Cardiac fibroblast (primary cell): ENCODE results near the gene STX16.

Source experiments
- DNase-seq, 2 donors: peaks; one replicate each; pipeline versions ENCODE4 v3.0.0 to v3.0.0-alpha.2; 2010; ENCODE audit warnings: low read depth in 2 of 2
- H3K4me3 ChIP-seq, 2 donors: replicated peaks in 1 of 2; 1 replicate in 1 of 2; 2 replicates in 1 of 2; pipeline ENCODE4 v1.5.1; 2011; ENCODE audit warnings: low read depth in 2 of 2, low read length in 2 of 2, mild to moderate bottlenecking in 2 of 2, moderate library complexity in 1 of 2
- TF ChIP-seq, protein P1 (sequence below): IDR thresholded peaks from one replicate; pipeline ENCODE4 v1.5.1; 2011; ENCODE audit warnings: low read depth, mild to moderate bottlenecking, low read length, inconsistent platforms

The STX16 gene, protein sequence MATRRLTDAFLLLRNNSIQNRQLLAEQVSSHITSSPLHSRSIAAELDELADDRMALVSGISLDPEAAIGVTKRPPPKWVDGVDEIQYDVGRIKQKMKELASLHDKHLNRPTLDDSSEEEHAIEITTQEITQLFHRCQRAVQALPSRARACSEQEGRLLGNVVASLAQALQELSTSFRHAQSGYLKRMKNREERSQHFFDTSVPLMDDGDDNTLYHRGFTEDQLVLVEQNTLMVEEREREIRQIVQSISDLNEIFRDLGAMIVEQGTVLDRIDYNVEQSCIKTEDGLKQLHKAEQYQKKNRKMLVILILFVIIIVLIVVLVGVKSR

DNA sequence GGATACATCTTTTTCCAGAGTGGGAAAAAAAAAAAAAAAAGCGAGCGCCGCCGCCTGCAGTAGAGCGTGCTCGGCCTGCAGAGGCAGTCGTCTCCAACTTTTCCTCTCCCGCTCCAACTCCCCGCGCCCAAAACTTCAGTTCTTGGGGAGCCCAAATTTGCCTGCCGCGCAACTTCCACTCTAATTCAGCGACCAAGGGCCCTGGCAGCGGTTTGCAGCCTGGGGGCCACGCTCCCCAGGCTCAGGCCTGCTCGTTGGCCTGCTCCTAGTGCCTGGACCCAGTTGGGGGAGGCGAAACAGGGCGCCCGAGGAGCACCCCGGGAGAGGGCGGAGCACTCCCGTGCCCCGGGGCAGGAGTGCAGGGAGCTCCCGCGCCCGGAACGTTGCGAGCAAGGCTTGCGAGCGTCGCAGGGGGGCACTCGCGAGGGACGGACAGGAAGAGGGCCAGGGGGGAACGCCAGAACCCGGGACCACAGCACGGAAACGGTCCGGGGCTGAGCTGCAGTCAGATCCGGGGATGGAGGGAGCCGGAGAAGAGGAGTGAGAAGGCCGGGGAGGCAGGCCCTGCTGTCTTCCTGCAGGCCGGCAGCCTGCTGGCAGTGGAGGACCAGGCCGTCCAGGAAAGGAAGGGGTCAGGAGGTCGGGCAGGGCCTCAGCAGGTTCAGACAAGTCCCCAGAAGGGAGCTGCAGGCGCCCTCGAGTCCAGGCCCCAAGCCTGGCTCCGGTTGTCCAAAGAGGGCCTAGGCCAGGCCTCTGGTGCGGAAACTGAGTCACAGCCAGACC is at the start of gene STX16:
TSS of gene STX16 (plus strand) at position 508 of the 783 bp plus-strand sequence. CDS start 724 bp downstream, outside the sequence.
- peak within 1 kb of the TSS; percentile 92 to 96 for H3K4me3 ChIP-seq
- DNase-seq: peak; percentile 96
- TF ChIP-seq, protein P1, sequence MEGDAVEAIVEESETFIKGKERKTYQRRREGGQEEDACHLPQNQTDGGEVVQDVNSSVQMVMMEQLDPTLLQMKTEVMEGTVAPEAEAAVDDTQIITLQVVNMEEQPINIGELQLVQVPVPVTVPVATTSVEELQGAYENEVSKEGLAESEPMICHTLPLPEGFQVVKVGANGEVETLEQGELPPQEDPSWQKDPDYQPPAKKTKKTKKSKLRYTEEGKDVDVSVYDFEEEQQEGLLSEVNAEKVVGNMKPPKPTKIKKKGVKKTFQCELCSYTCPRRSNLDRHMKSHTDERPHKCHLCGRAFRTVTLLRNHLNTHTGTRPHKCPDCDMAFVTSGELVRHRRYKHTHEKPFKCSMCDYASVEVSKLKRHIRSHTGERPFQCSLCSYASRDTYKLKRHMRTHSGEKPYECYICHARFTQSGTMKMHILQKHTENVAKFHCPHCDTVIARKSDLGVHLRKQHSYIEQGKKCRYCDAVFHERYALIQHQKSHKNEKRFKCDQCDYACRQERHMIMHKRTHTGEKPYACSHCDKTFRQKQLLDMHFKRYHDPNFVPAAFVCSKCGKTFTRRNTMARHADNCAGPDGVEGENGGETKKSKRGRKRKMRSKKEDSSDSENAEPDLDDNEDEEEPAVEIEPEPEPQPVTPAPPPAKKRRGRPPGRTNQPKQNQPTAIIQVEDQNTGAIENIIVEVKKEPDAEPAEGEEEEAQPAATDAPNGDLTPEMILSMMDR: peak; percentile 48

DNA sequence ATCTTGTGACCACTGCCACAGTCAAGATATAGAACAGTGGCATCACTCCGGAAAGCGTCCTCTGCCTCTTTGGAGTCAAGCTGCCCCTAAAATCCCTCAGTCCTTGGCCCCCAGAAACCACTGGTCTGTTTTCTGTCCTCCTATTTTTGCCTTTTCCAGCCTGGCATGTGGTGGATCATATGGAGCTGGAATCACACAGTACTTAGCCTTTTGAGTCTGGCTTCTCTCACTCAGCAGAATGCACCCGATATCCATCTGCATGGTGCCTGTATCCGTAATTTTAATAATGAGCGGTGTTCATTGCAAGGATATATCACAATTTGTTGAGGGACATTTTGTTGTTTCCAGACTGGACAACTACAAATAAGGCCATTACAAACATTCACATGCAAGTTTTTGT is 49.0 kb upstream of the STX16 start:
- no peak overlapping the region for H3K4me3 ChIP-seq
- TF ChIP-seq, protein P1: no peak
- DNase-seq: no peak

DNA sequence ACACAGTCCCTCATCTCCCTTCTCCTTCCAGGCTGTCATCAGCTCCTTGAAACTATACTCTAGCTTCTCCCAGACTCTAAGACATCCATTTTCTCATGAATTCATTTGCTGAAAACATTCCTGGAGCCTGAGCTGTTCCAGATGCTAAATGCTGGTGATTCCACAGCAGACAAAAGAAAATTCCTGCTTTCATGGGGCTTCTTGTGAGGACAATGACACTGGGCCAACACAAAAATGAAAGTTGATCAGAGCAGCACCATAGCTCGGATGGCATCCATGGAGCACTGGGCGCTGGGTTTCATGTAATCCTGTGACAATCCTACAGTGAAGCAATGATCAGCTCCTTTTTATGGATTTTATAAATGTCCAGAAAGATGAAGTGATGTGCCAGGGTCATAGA is 47.4 kb upstream of the STX16 start:
- H3K4me3 ChIP-seq: no peak overlapping the region
- peak in 1 of 2 donors; percentile 46 for DNase-seq
- TF ChIP-seq, protein P1: no peak

DNA sequence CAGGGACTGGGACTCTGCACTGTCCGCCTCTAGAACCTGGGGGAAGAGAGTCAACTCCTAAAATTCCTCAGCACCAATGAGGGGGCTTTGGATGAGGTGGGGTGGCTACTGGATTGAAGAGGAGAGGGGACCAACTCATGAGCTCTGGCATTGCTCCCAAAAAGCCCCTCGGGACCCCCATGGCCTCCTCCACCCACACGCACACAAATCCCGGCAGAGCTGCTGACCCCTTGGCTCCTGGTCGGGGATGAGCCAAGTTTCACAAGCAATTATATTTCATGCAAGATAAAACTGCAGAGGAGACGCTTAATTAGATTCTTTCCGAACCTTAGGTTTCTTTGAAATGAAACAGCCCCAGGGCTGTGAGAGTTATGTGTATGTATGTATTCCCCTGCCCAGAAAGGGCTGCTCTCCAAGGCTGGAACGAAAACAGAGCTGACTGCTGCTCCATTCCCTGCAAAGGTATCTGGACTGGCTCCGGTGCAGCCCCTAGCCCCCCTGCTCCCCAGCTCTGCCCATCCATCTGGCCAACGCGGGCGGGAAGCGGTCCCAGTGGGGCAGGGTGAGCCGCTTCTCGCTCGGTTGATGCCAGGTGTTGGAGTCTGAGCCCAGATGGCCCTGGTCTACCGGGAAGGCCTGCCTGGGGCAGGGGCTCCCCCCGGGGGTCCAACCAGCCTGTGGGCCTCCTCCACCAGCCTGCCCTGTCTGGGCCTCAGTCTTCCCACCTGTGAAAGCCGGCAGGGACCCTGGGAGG is 46.8 kb upstream of the STX16 start:
- no peak overlapping the region for H3K4me3 ChIP-seq
- TF ChIP-seq, protein P1: no peak
- no peak for DNase-seq

DNA sequence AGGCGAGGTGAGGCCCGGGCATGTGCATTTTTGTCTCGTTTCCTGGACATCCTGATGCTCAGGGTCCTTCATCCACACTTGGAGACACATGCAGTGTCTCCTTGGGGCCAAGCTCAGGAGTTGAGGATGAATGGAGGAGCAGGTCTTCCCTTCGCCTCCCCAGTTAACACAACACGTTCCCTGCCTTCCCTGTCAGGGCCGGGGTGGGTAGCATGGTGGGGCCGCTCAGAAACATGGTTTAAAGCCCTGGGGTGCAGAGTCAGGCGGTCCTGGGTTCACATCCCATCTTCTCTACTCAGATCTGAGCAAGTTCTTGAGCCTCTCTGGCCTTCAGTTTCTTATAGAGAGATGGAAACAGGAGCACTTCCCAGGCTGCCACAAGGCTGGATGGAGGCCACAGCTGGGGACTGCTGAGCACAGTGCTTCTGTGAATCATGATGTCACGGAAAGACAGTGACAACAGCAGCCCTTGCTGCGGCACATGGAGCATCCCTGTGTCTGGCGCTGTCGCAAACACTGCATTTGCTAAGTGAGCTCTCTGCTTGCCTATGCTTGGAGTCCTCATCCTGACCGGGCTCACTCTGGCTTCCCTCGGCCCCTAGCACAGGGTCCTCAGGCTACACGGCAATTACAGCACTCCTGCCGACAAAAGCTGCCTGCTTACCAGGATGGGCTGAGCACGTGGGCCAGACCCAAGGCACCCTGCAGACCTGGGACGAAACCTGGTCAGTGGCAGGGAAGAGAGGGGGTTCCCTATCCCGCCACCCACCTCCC is 45.6 kb upstream of the STX16 start:
- no peak overlapping the region for H3K4me3 ChIP-seq
- no peak for DNase-seq
- TF ChIP-seq, protein P1: no peak

DNA sequence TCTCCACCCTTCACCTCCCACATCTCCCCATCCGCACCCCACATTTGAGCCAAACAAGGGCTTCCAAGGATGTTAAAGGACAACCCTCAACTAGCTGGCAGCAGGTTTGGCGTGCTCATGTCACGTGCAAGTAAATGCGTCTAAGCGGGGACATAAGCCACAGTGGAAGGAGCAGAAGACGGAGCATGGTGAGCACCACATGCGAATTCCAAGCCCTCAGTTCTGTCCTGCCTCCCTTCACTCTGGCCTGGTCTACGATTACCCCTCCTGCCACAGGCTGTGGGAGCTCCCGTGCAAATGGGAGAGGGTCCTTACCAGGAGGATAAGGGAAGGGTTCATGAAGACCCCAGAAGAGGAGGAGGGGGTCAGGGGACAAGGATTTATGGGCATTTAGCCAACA is 44.9 kb upstream of the STX16 start:
- TF ChIP-seq, protein P1: no peak
- no peak overlapping the region for H3K4me3 ChIP-seq
- no peak for DNase-seq
